ENCODE data around the gene NAXD.

The NAXD gene

DNA sequence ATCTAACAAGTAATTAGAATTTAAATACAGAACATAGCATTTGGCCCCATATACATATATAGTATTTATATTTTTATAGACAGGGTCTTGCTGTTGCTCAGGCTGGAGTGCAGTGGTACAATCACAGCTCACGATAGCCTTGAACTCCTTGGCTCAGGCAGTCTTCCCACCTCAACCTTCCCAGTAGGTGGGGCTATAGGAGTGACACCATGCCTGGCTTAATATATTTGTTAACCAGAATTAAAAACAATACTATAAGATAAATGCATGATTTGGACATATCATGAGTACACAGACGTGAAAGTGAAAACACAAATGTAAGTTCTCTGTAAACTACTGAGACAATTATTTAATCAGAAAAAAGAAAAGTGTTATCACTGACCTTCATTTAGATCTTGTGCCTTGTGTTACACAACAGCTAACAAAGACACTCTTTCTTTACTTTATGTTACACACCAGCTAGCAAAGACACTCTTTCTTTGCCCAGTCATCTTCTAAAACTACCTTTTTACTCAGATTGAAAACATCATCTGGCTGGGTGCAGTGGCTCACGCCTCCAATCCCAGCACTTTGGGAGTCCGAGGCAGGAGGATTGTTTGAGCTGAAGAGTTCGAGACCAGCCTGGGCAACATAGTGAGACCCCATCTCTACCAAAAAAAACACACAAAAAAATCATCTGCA, 68.0 kb downstream of the NAXD start:
- Histone ChIP-seq H3K36me3 (ENCODE audit: insufficient read depth, low read length) (peaks cover 24% of the 10 kb centered on the region), H3K27me3 (ENCODE audit: insufficient read depth, low read length) (no peaks in the 10 kb centered on the region)

DNA sequence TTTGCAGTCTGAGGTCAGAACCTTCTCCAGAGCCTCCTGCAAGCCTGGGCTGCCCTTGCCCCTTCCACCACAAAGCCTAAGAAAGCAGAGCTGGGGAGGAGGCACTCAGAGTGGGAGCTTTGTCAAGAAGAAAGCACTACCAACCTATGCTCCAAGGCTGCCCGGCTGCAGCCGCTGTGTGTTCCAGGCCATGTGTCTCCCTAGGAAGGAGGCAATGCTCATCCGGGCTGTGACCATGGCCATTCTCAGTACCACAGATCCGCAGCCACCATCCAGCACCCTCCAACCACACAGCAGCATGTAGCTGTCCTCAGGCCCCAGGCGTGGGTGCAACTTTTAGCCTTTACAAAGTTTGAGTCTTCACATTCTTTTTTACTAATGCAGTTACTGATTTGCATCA, 68.6 kb downstream of the NAXD start:
- Histone ChIP-seq H3K79me2 (ENCODE audit: control insufficient read depth, insufficient read depth, low read length, unreplicated experiment) (no peaks in the 10 kb centered on the region), H2AFZ (ENCODE audit: low read length, unreplicated experiment) (no peak overlapping the region), H3K4me3 (ENCODE audit: low read depth, low read length) (no peak overlapping the region), H3K36me3 (ENCODE audit: insufficient read depth, low read length) (peaks cover 20% of the 10 kb centered on the region; the same call in 1 of the 2 replicates), H3K27me3 (ENCODE audit: insufficient read depth, low read length) (no peaks in the 10 kb centered on the region), H3K27ac (ENCODE audit: low read depth, low read length) (no peak overlapping the region), H3K4me1 (ENCODE audit: control insufficient read depth, insufficient read depth, low read length, unreplicated experiment) (no peaks in the 10 kb centered on the region)

More for the DNA sequence above, 68.0 kb downstream of the NAXD start:
- no peaks in the 10 kb centered on the region for H3K79me2 ChIP-seq (ENCODE audit: control insufficient read depth, insufficient read depth, low read length, unreplicated experiment)
- H3K4me3 ChIP-seq (ENCODE audit: low read depth, low read length): no peak overlapping the region
- no peak overlapping the region for H2AFZ ChIP-seq (ENCODE audit: low read length, unreplicated experiment)
- no peaks in the 10 kb centered on the region for H3K4me1 ChIP-seq (ENCODE audit: control insufficient read depth, insufficient read depth, low read length, unreplicated experiment)
- H3K27ac ChIP-seq (ENCODE audit: low read depth, low read length): no peak overlapping the region

DNA sequence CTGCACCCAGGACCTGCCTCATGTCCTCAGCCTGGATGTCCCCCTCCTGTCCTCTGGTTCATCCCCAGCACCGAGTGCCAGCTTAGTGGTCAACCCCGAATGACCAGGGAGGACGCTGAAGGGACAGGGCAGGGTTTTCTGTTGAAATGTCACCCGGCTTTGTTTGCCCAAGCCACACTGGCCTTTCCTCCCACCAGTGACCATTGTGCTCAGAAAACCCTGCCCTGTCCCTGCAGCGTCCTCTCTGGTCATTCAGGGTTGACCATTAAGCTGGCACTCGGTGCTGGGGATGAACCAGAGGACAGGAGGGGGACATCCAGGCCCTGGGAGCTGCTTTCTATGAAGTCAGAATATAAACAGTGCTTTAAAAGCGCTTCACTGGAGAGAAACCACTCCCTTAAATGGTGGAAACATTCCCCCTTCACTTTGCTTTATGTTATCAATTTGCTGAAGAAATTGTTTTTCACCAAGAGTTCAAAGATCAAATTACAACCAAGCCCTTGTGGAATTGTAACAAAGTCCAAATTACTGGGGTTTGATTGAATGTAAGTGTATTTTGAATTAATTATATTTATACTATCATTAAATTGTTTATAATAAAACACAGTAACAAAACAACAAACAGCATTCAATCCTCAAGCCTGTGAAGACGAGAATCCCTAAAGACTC, 69.2 kb downstream of the NAXD start:
- Histone ChIP-seq H2AFZ (ENCODE audit: low read length, unreplicated experiment) (no peak overlapping the region), H3K79me2 (ENCODE audit: control insufficient read depth, insufficient read depth, low read length, unreplicated experiment) (peaks cover 3% of the 10 kb centered on the region), H3K36me3 (ENCODE audit: insufficient read depth, low read length) (peaks cover 19% of the 10 kb centered on the region; the same call in 1 of the 2 replicates), H3K4me3 (ENCODE audit: low read depth, low read length) (no peak overlapping the region), H3K27me3 (ENCODE audit: insufficient read depth, low read length) (no peaks in the 10 kb centered on the region), H3K4me1 (ENCODE audit: control insufficient read depth, insufficient read depth, low read length, unreplicated experiment) (no peaks in the 10 kb centered on the region), H3K27ac (ENCODE audit: low read depth, low read length) (no peak overlapping the region)

GRCh38 chr13:110685305-110686020, 70.1 kb downstream of the NAXD start:
- Histone ChIP-seq H3K79me2 (ENCODE audit: control insufficient read depth, insufficient read depth, low read length, unreplicated experiment) (peaks cover 3% of the 10 kb centered on the region), H3K27ac (ENCODE audit: low read depth, low read length) (no peak overlapping the region), H2AFZ (ENCODE audit: low read length, unreplicated experiment) (no peak overlapping the region), H3K27me3 (ENCODE audit: insufficient read depth, low read length) (no peaks in the 10 kb centered on the region), H3K4me1 (ENCODE audit: control insufficient read depth, insufficient read depth, low read length, unreplicated experiment) (no peaks in the 10 kb centered on the region), H3K4me3 (ENCODE audit: low read depth, low read length) (no peak overlapping the region), H3K36me3 (ENCODE audit: insufficient read depth, low read length) (peaks cover 13% of the 10 kb centered on the region; the same call in 1 of the 2 replicates)

- H3K36me3 ChIP-seq (ENCODE audit: insufficient read depth, low read length): 0 out of 2 replicates have a peak, but pooled peaks cover 9% of the 10 kb centered on the region
Observed at GRCh38 chr13:110687736-110688135, 72.4 kb downstream of the NAXD start.

DNA sequence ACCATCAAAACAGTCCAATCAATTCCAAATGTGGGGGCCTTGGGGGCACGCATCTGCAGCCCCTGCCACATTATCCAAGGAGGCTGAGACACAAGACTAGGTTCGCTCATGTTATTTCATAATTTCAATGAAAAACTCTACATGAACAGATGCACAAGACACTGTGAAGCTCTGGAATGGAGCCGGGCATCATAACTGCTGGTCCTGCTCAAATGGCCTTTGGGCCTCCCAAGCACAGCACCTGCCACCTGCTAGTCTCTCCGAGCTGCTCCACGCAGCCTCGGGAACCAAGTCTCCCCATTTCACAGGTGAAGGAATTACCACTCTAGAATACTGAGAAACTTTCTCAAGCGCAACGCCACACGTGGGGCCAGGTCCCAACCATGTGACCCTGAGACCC, 73.7 kb downstream of the NAXD start:
- peaks cover 3% of the 10 kb centered on the region for H3K79me2 ChIP-seq (ENCODE audit: control insufficient read depth, insufficient read depth, low read length, unreplicated experiment)
- H2AFZ ChIP-seq (ENCODE audit: low read length, unreplicated experiment): no peak overlapping the region

More at GRCh38 chr13:110687736-110688135, 72.4 kb downstream of the NAXD start:
- no peak overlapping the region for H2AFZ ChIP-seq (ENCODE audit: low read length, unreplicated experiment)
- H3K27me3 ChIP-seq (ENCODE audit: insufficient read depth, low read length): no peaks in the 10 kb centered on the region
- H3K4me3 ChIP-seq (ENCODE audit: low read depth, low read length): no peak overlapping the region
- H3K79me2 ChIP-seq (ENCODE audit: control insufficient read depth, insufficient read depth, low read length, unreplicated experiment): peaks cover 3% of the 10 kb centered on the region
- H3K27ac ChIP-seq (ENCODE audit: low read depth, low read length): no peak overlapping the region
- H3K4me1 ChIP-seq (ENCODE audit: control insufficient read depth, insufficient read depth, low read length, unreplicated experiment): no peaks in the 10 kb centered on the region

More for the DNA sequence above, 73.7 kb downstream of the NAXD start:
- 0 out of 2 replicates have a peak, but pooled peaks cover 9% of the 10 kb centered on the region for H3K36me3 ChIP-seq (ENCODE audit: insufficient read depth, low read length)
- no peak overlapping the region for H3K27ac ChIP-seq (ENCODE audit: low read depth, low read length)
- no peak overlapping the region for H3K4me3 ChIP-seq (ENCODE audit: low read depth, low read length)
- H3K4me1 ChIP-seq (ENCODE audit: control insufficient read depth, insufficient read depth, low read length, unreplicated experiment): no peaks in the 10 kb centered on the region
- no peaks in the 10 kb centered on the region for H3K27me3 ChIP-seq (ENCODE audit: insufficient read depth, low read length)

Data from ACC112 (cell line).